SK-N-SH (cell line): ENCODE measurements around the gene RB1. TPM values are rescaled to one million over a fixed set of nuclear protein-coding genes. Genes with fewer than 3 reads are reported as not detected.

Experiments used
- CTCF ChIA-PET: fragments of 300-600, 350-600 bp; formaldehyde crosslinking; extraction: SDS; loops from one replicate; lab custom pipeline; 2021; lab: Yijun Ruan, JAX
- POLR2A ChIA-PET: fragments of 350-600 bp; sonication (Branson Sonifier 250); formaldehyde crosslinking; extraction: SDS; loops from one replicate; lab custom pipeline; 2020; ENCODE audit warnings: antibody characterized with exemption, inconsistent platforms; lab: Yijun Ruan, JAX
- DNase-seq: peaks from one replicate; pipeline ENCODE4 v3.0.0; 2012
- H2AFZ ChIP-seq: fragments of 200-600 bp; sonication (generic); 2 replicates; pipeline ENCODE4 v1.8.1; 2016; ENCODE audit warnings: antibody characterized with exemption, mild to moderate bottlenecking, low read depth
- H3F3A ChIP-seq: fragments of 200-600 bp; sonication (generic); replicated peaks from 2 replicates; pipeline ENCODE3; 2016; ENCODE audit warnings: antibody characterized with exemption, mild to moderate bottlenecking; ENCODE audit not compliant: insufficient read depth
- H3K27ac ChIP-seq, 2 experiments: fragments of 200-500 bp in 1 of 2; fragments of 200-600 bp in 1 of 2; sonication (Bioruptor generic) in 1 of 2; sonication (generic), shearing (Covaris generic) in 1 of 2; 2 replicates each; pipeline versions ENCODE4 v1.5.1 to v1.6.1; 2014 to 2016; ENCODE audit warnings: low read depth in 2 of 2, inconsistent platforms in 1 of 2, low read length in 1 of 2, mild to moderate bottlenecking in 1 of 2, mixed read lengths in 1 of 2
- H3K27me3 ChIP-seq: fragments of 200-600 bp; sonication (generic), shearing (Covaris generic); 2 replicates; pipeline ENCODE4 v1.6.1; 2016; ENCODE audit warnings: mixed run types; ENCODE audit not compliant: insufficient read depth
- H3K36me3 ChIP-seq, 2 experiments: fragments of 200-500 bp in 1 of 2; fragments of 200-600 bp in 1 of 2; sonication (Bioruptor generic) in 1 of 2; sonication (generic) in 1 of 2; replicated peaks in 1 of 2; 2 replicates each; pipeline versions ENCODE3 to v1.5.1; 2014 to 2016; ENCODE audit warnings: low read length in 1 of 2, mild to moderate bottlenecking in 1 of 2; ENCODE audit not compliant: insufficient read depth in 2 of 2, control insufficient read depth in 1 of 2
- H3K4me1 ChIP-seq, 2 experiments: fragments of 200-500 bp in 1 of 2; fragments of 200-600 bp in 1 of 2; sonication (Bioruptor generic) in 1 of 2; sonication (generic), shearing (Covaris generic) in 1 of 2; 2 replicates each; pipeline versions ENCODE4 v1.5.1 to v1.6.1; 2014 to 2016; ENCODE audit warnings: low read depth in 1 of 2, low read length in 1 of 2, mixed run types in 1 of 2; ENCODE audit not compliant: insufficient read depth in 2 of 2, control insufficient read depth in 1 of 2
- H3K4me2 ChIP-seq: fragments of 200-600 bp; sonication (generic), shearing (Covaris generic); 2 replicates; pipeline ENCODE4 v1.6.1; 2017; ENCODE audit warnings: mixed run types
- H3K4me3 ChIP-seq, 2 experiments: fragments of 200-500 bp in 1 of 2; fragments of 200-600 bp in 1 of 2; sonication (Bioruptor generic) in 1 of 2; sonication (generic), shearing (Covaris generic) in 1 of 2; 2 replicates each; pipeline versions ENCODE4 v1.5.1 to v1.8.1; 2014 to 2016; ENCODE audit warnings: low read depth in 2 of 2, inconsistent platforms in 1 of 2, low read length in 1 of 2, mild to moderate bottlenecking in 1 of 2, mixed read lengths in 1 of 2, moderate library complexity in 1 of 2
- H3K79me2 ChIP-seq: fragments of 200-600 bp; sonication (generic); 2 replicates; pipeline ENCODE4 v1.8.1; 2017; ENCODE audit warnings: mild to moderate bottlenecking; ENCODE audit not compliant: insufficient read depth
- H3K9ac ChIP-seq: fragments of 200-600 bp; sonication (generic); 2 replicates; pipeline ENCODE4 v1.6.1; 2017; ENCODE audit warnings: mixed run types
- H3K9me2 ChIP-seq: fragments of 200-600 bp; sonication (generic); 2 replicates; pipeline ENCODE4 v1.6.1; 2017; ENCODE audit warnings: mixed run types
- H3K9me3 ChIP-seq: fragments of 200-600 bp; sonication (generic); 2 replicates; pipeline ENCODE4 v1.6.1; 2017; ENCODE audit warnings: mixed run types, mild to moderate bottlenecking, moderate library complexity
- H4K20me1 ChIP-seq: fragments of 200-600 bp; sonication (generic); 2 replicates; pipeline ENCODE4 v1.6.1; 2017; ENCODE audit warnings: mild to moderate bottlenecking, mixed run types; ENCODE audit not compliant: insufficient read depth
- CTCF ChIP-seq: fragments of 200-600 bp; sonication (generic); IDR thresholded peaks from 2 replicates; pipeline ENCODE4 v1.6.1; 2017; ENCODE audit warnings: antibody characterized with exemption, mild to moderate bottlenecking, moderate library complexity
- ELF1 ChIP-seq: IDR thresholded peaks from 2 replicates; pipeline ENCODE4 v1.4.0; 2012
- EZH2phosphoT487 ChIP-seq: fragments of 200-600 bp; sonication (generic); IDR thresholded peaks from 2 replicates; pipeline ENCODE4 v1.6.1; 2017; ENCODE audit warnings: low read depth, mixed run types, mild to moderate bottlenecking, antibody characterized with exemption, moderate library complexity, borderline replicate concordance
- GATA2 ChIP-seq: sonication (generic); formaldehyde crosslinking; IDR thresholded peaks from 2 replicates; pipeline ENCODE4 v1.5.0; 2020; ENCODE audit warnings: mild to moderate bottlenecking, missing genetic modification reagents
- IRF3 ChIP-seq: fragments of 150-350 bp; IDR thresholded peaks from 2 replicates; pipeline ENCODE4 v1.6.1; 2016; ENCODE audit warnings: mild to moderate bottlenecking, low read depth, low read length
- RAD21 ChIP-seq: IDR thresholded peaks from 2 replicates; pipeline ENCODE4 v1.6.1; 2012; ENCODE audit warnings: mild to moderate bottlenecking, low read length
- RCOR1 ChIP-seq: fragments of 150-350 bp; IDR thresholded peaks from 2 replicates; pipeline ENCODE4 v1.6.1; 2017; ENCODE audit warnings: antibody characterized with exemption, low read length
- USF1 ChIP-seq: IDR thresholded peaks from 2 replicates; pipeline ENCODE4 v1.4.0; 2012; ENCODE audit warnings: low read depth, borderline replicate concordance
- USF2 ChIP-seq: fragments of 150-350 bp; IDR thresholded peaks from 2 replicates; pipeline ENCODE4 v1.6.1; 2017; ENCODE audit warnings: antibody characterized with exemption, low read length, low read depth, borderline replicate concordance
- YY1 ChIP-seq: IDR thresholded peaks from 2 replicates; pipeline ENCODE4 v1.4.0; 2012; ENCODE audit warnings: low read depth, mild to moderate bottlenecking
- WGBS: methylation state at CpG from one replicate; pipeline ENCODE4 v1.1.6; 2017; ENCODE audit warnings: low lambda C conversion rate; 5-methylcytosine and 5-hydroxymethylcytosine counted together
- polyA plus RNA-seq, 3 experiments: library from polyadenylated mRNA; depleted of rRNA; stranded (reverse); fragments of >200 nt; gene quantifications; 2 replicates each; pipeline ENCODE4 v1.2.3, GENCODE V29; 2012
- TF ChIP-seq, protein P1 (sequence below): IDR thresholded peaks from 2 replicates; pipeline ENCODE4 v1.6.1; 2012; ENCODE audit warnings: mild to moderate bottlenecking, low read depth, low read length, moderate library complexity
- TF ChIP-seq, protein P2 (sequence below): IDR thresholded peaks from 2 replicates; pipeline ENCODE4 v1.4.0; 2012; ENCODE audit warnings: low read depth

The RB1 gene
- polyA plus RNA-seq, 1 of the 3 experiments (the other 2 are of a cell fraction), result 11.5 TPM

DNA sequence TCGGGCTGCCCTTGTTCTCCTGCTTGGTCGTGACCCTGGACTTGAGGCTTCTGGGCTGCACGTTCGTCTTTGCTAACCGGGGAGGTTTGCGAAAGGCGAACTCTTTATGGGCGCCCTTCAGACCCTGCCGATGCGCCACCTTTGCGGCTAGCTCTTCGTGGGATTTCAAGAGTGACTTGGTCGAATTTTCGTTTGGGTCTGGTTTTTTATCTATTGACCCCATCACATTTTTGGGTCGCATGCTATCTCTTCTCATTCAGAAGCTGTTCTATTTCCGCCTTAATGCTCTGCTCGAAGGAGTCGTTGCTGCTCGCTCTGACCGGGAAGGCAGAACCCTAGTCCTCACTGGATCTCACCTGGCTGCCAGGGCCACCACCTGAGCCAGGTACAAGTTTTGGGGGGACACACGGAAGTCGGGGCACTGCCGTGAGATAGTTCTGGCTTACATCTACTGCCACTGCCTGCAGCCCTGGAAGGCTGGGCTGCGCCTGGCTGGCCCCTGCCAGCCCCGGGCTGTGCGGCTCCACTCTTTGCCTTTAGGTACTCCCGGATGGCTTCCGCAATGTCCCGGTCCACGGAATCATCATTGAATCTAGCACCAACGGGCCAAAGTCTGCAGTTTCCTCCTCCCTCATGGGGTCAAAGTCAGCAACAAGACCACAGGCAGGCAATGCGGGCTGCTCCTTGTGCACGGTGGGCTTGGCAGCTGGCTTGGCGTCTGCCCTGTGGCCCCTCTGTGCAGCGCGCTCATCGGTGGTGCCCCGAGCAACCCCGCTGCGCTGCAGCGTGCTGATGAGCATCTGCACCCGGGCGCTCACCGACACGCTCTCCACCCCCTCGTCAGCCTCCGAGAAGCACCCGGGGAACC lies 16.2 kb downstream of the RB1 start:
- 96% methylated on average over 32 of the region's 48 CpGs for WGBS
- Histone ChIP-seq H3K27ac (no peak overlapping the region), H3K79me2 (peaks cover 56% of the 10 kb centered on the region), H3F3A (no peaks in the 10 kb centered on the region), H3K9ac (no peak overlapping the region), H3K27me3 (no peaks in the 10 kb centered on the region), H3K4me3 (no peak overlapping the region; a peak in 1 of 4 replicates), H3K4me2 (no peak overlapping the region), H2AFZ (no peak overlapping the region), H3K36me3 (peaks cover 12 to 28% of the 10 kb centered on the region in 2 experiments), H3K9me2 (no peaks in the 10 kb centered on the region), H4K20me1 (no peaks in the 10 kb centered on the region), H3K9me3 (peaks cover 10% of the 10 kb centered on the region; the same call in 1 of the 2 replicates), H3K4me1 (no peaks in the 10 kb centered on the region)
- POLR2A ChIA-PET, result interaction anchor here (0.6 kb wide), 1 partner anchor 87 kb away, joined by 3 read pairs; the partner anchor contains the start of gene ITM2B
- no peak for DNase-seq
- no peak for TF ChIP-seq IRF3
- TF ChIP-seq, protein P1, sequence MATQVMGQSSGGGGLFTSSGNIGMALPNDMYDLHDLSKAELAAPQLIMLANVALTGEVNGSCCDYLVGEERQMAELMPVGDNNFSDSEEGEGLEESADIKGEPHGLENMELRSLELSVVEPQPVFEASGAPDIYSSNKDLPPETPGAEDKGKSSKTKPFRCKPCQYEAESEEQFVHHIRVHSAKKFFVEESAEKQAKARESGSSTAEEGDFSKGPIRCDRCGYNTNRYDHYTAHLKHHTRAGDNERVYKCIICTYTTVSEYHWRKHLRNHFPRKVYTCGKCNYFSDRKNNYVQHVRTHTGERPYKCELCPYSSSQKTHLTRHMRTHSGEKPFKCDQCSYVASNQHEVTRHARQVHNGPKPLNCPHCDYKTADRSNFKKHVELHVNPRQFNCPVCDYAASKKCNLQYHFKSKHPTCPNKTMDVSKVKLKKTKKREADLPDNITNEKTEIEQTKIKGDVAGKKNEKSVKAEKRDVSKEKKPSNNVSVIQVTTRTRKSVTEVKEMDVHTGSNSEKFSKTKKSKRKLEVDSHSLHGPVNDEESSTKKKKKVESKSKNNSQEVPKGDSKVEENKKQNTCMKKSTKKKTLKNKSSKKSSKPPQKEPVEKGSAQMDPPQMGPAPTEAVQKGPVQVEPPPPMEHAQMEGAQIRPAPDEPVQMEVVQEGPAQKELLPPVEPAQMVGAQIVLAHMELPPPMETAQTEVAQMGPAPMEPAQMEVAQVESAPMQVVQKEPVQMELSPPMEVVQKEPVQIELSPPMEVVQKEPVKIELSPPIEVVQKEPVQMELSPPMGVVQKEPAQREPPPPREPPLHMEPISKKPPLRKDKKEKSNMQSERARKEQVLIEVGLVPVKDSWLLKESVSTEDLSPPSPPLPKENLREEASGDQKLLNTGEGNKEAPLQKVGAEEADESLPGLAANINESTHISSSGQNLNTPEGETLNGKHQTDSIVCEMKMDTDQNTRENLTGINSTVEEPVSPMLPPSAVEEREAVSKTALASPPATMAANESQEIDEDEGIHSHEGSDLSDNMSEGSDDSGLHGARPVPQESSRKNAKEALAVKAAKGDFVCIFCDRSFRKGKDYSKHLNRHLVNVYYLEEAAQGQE, result no peak
- no peak for TF ChIP-seq USF1
- TF ChIP-seq ELF1, result no peak
- no peak for TF ChIP-seq RCOR1
- TF ChIP-seq RAD21, result no peak
- no peak for TF ChIP-seq EZH2phosphoT487
- TF ChIP-seq CTCF, result no peak
- no peak for TF ChIP-seq USF2
- TF ChIP-seq GATA2 (CRISPR knock-in tag), result no peak
- TF ChIP-seq YY1, result no peak
- TF ChIP-seq, protein P2, sequence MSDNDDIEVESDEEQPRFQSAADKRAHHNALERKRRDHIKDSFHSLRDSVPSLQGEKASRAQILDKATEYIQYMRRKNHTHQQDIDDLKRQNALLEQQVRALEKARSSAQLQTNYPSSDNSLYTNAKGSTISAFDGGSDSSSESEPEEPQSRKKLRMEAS, result no peak
- CTCF ChIA-PET, result interaction anchor here (1.8 kb wide), 1 partner anchor 15 kb away, joined by 6 read pairs; no protein-coding TSS in a partner anchor
